Astrocyte of the spinal cord (primary cell): ENCODE measurements around the gene PAPSS2.

ENCODE experiments used
- DNase-seq: peaks from one replicate; pipeline ENCODE4 v3.0.0; 2011; ENCODE audit warnings: low read depth, low spot score
- H3K4me3 ChIP-seq: 2 replicates; pipeline ENCODE4 v1.5.1; 2011; ENCODE audit warnings: low read depth, mild to moderate bottlenecking, low read length, moderate library complexity
- in situ Hi-C: cut with HindIII; loops from 2 replicates; pipeline ENCODE4 v1.10.0; 2017; ENCODE audit warnings: low sequenced_read_pairs
- TF ChIP-seq, protein P1 (sequence below): IDR thresholded peaks from 2 replicates; pipeline ENCODE4 v1.5.1; 2012; ENCODE audit warnings: low read depth, mild to moderate bottlenecking, low read length, inconsistent platforms

PAPSS2 gene

DNA sequence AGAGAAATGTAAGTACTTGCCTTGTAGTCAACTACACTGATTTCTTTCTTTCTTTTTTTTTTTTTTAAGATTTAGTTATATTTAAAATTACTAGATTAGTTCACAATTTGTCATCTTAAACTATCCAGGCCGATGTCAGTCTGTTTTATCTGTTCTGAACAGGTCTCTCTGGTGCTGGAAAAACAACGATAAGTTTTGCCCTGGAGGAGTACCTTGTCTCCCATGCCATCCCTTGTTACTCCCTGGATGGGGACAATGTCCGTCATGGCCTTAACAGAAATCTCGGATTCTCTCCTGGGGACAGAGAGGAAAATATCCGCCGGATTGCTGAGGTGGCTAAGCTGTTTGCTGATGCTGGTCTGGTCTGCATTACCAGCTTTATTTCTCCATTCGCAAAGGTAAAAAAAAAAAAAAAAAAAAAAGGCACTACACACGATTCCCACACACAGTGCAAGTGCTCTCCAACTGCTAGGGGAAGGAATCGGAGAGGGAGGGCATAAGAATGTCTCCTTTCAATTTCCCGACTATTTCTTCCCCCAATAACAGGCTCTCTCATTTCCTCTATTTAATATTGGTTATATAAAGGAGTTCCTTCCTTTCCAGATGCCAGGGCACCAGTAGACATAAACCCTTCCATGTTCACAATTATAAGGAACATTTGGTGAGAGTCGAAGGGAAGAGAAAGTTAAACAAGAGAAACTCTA is 53.4 kb downstream of the PAPSS2 start:
- DNase-seq = no peak
- in situ Hi-C loops = no loop called here

DNA sequence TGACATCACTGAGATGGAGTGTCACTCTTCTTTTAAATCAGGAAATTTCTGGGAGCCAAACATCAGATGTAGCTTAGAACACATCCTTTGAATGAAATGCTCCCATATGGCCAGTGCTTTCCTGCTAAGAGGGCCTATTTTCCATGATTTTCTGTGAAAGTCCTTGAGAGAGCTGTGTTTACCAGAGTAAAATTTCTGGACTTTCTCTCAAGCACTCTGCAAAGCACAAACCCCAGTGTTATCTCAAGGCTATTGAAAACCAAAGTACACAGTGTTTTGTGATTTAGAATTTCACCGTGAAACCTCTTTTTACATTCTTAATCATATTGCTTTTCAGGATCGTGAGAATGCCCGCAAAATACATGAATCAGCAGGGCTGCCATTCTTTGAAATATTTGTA is 54.0 kb downstream of the PAPSS2 start:
- DNase-seq = no peak
- H3K4me3 ChIP-seq = no peak overlapping the region
- in situ Hi-C loops = no loop called here
- TF ChIP-seq, protein P1, sequence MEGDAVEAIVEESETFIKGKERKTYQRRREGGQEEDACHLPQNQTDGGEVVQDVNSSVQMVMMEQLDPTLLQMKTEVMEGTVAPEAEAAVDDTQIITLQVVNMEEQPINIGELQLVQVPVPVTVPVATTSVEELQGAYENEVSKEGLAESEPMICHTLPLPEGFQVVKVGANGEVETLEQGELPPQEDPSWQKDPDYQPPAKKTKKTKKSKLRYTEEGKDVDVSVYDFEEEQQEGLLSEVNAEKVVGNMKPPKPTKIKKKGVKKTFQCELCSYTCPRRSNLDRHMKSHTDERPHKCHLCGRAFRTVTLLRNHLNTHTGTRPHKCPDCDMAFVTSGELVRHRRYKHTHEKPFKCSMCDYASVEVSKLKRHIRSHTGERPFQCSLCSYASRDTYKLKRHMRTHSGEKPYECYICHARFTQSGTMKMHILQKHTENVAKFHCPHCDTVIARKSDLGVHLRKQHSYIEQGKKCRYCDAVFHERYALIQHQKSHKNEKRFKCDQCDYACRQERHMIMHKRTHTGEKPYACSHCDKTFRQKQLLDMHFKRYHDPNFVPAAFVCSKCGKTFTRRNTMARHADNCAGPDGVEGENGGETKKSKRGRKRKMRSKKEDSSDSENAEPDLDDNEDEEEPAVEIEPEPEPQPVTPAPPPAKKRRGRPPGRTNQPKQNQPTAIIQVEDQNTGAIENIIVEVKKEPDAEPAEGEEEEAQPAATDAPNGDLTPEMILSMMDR = no peak

More for the DNA sequence above, 53.4 kb downstream of the PAPSS2 start:
- no peak overlapping the region for H3K4me3 ChIP-seq
- TF ChIP-seq, protein P1 = no peak

DNA sequence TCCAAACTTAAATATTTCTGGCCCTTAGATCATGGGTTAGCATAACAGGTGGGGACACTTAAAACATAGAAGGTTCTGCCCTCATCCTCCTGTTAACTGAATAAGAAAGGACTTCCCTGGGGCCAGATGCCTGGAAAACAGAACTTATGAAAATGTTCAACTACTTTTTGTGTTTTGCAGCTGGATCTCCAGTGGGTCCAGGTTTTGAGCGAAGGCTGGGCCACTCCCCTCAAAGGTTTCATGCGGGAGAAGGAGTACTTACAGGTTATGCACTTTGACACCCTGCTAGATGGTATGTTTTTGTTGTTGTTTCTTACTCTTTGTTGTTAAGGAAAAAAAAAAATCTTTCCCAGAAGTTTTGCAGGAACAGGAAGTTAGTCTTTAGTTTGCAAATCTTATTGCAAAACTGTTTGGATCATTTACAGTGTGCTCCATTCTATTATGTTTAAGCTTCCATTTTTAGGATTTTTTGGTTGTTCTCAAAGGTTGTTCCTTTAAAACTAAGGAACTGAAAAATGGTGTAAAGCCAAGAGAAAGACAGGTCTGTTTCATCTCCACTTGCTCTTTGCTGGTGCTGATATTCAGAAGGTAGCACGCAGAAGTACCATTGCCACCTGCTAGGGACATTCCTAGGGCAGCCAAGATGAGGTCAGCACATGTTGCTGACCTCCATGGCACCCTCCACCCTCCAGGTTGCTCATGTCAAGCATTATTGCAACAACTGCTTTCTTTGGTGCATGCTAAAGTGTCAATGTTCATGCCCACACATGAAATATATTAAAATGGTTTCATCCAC is 56.1 kb downstream of the PAPSS2 start:
- TF ChIP-seq, protein P1 = no peak
- no peak for DNase-seq
- H3K4me3 ChIP-seq = no peak overlapping the region
- in situ Hi-C loops = no loop called here

DNA sequence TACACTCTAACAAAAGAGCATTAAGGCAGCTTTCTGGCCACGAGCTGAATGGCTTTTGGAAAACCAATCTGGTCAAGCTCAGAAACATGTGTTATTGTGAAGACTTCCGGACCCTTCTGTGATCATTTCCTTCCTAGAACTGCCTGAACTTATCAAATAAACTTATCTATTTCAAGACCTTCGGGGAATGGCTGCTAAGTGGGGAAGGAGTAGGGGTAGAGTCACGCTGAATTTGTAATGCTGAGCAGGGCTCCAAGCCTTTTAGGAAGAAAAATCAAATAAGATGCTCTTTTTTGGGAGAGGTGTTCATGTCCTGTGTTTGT is 56.6 kb downstream of the PAPSS2 start:
- no peak for DNase-seq
- TF ChIP-seq, protein P1 = no peak
- in situ Hi-C loops = no loop called here
- no peak overlapping the region for H3K4me3 ChIP-seq

DNA sequence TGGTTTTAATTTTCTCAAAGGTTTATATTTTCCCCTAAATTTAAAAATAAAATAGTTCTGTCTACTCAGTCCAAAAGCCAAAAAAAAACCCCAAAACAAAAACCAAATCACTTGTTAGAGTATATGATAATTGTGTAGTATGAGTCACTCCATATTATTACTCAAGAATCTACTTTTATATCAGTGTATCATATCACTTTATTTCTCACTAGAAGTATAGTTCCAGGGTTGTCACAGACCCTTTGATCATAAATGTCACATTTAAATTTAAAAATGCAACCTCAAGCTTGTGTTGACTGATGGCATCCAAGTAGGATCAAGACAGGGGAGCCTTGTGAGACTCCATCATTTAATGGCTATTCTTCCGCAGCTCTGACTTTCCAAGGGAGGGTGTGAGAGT is 61.0 kb downstream of the PAPSS2 start:
- in situ Hi-C loops = no loop called here
- TF ChIP-seq, protein P1 = no peak

DNA sequence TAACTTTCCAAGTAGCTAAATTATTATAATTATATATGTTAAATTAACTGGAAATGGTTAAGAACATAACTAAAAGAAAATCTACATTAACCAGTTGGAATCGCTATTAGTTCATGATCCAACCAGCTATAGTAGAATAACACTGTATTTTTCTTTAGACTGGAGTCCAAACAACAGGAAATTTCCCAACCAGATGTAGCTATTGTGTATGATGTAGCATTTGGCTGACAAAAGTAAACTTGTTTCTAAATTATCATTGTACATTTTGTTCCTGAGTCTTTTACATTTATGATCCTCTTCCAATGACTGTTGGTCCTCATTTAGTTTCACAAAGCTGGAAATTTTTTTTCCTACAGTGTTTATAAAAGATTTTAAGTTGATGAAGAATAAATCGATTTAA is 62.1 kb downstream of the PAPSS2 start:
- no peak for DNase-seq
- in situ Hi-C loops = no loop called here
- no peak overlapping the region for H3K4me3 ChIP-seq
- TF ChIP-seq, protein P1 = no peak

More for the DNA sequence above, 61.0 kb downstream of the PAPSS2 start:
- H3K4me3 ChIP-seq = no peak overlapping the region
- DNase-seq = no peak
